A172 (cell line): ENCODE results near the gene NPIPB6. TPM values are rescaled to one million over a fixed set of nuclear protein-coding genes. Genes with fewer than 3 reads are reported as not detected.
"Not testable (repeated sequence)": the region's sequence is repeated elsewhere in the genome, so short reads cannot be mapped to it uniquely, and the experiment has no call there.

Experiments used
- DNase-seq: peaks from one replicate; pipeline ENCODE4 v3.0.0-alpha.2; 2015; ENCODE audit warnings: low spot score
- total RNA-seq: library from RNA; depleted of rRNA; stranded (reverse); fragments of >200 nt; shearing (Covaris generic); gene quantifications from 2 replicates; pipeline ENCODE4 v1.2.3, GENCODE V29; 2014; rRNA removed

NPIPB6 gene
- total RNA-seq = 1.2 TPM in 1 of 2 replicates, not detected in the other

DNA sequence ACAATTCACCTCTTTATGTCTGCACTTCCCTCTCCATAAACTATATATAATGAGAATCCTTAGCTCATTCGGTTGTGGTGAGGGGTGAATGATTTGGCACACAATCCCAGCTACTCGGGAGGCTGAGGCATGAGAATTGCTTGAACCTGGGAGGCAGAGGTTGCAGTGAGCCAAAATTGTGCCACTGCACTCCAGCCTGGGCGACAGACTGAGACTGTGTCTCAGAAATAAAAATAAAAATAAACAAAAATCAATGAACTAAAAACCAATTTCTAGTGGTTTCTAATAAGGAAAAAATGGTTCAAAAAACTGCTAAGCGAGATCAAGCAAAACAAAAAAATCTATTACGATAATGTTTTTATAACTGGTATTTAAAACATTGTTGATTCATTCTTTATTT is at the start of gene NPIPB6:
TSS of gene NPIPB6 (minus strand) at position 101 of the 400 bp plus-strand sequence. CDS start 686 bp downstream, outside the sequence.
- not testable (repeated sequence) for DNase-seq

DNA sequence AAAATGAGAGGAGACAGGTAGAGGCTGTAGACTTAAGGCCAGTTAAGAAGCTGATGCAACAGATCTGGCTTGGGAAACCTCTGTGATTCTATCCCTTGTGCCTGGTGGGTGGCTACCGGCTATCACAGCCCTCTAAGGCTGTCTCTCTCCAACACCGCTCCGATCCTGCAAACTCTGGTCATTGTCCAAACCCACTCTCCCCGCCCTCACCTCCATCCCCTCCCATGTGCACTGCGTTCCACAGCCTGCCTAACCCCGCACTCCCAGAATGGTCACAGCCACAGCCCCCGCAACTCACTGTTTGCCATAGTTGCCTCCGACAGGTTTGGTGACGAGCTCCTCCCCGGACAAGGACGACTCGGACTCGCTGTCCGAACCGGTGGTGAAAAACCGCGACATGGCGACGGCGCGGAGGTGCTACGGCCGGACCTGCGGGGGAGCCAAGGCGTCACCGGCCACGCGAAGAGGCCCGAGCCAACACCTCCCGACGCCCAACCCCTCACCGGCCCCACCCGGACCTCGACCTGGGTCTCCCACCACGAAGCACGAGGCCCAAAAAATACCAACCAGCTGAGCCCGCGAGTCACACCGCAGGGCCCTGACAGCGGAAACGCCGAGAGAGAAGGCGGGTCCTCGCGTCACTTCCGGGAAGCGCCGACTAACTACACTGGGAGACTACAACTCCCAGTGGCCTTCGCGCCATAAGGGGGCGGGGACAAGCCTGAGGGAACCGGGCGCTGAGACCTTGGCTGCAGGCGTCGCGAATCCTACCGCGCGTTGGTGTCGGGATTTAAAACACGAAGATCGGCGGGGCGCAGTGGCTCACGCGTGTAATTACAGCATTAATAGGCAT is 40.1 kb upstream of the NPIPB6 start, which contains the start of gene EIF3CL:
TSS of gene EIF3CL (minus strand) at position 622 of the 853 bp plus-strand sequence. CDS start at position 399, 223 bp downstream.
- DNase-seq = not testable (repeated sequence)

DNA sequence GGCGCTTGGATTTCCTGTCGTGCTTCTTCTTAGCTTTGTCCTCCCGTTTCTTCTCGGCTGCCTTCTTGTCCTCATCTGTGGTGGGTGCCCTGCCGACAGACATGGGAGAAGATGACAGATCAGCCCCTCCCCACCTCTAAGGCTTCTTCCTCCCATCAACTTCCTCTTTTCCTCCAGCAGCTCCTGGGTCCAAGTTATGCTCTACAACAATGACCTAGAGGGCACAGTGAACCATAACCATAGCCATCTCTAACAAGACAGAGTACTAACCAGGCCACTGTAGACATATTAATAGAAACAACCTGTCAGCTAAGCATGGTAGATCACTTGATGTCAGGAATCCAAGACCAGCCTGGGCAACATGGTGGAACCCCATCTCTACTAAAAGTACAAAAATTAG is 28.7 kb upstream of the NPIPB6 start:
- not testable (repeated sequence) for DNase-seq

DNA sequence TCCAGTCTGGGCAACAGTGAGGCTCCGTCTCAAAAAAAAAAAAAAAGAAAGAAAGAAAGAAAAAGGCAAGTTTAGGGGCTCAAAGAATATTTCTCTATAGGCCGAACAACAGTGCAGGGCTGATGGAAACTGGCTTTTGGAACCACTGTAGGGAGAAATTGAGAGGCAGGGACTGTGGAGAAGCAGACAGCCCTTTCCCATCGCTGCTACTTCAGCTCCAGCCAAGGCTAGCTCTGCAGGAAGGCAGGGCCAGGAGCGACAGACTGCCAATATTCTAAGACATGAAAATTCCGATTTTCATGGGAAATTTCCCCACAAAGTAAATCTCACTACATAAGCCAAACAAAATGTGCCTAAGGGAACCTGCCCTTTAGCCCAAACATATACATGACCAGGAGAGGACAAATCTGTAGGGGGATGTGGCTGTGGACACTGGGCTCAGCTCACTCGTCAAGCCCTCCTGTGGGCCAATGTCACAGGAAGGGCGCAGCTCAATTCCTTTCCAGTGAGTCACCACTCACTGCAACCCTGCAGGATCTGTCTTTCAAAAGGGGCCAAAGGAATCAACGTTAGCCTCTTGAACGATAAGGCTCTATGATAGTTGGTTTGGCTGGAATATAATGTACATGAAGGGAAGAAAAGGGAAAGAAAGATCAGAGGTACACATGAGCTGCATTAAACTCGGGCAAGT is 19.0 kb upstream of the NPIPB6 start:
- DNase-seq = not testable (repeated sequence)

DNA sequence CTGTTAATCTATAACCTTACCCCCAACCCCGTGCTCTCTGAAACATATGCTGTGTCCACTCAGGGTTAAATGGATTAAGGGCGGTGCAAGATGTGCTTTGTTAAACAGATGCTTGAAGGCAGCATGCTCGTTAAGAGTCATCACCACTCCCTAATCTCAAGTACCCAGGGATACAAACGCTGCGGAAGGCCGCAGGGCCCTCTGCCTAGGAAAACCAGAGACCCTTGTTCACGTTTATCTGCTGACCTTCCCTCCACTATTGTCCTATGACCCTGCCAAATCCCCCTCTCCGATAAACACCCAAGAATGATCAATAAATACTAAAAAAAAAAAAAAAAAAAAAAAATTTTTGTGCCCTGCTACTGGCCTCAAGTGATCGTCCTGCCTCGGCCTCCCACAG is 14.5 kb upstream of the NPIPB6 start:
- not testable (repeated sequence) for DNase-seq

DNA sequence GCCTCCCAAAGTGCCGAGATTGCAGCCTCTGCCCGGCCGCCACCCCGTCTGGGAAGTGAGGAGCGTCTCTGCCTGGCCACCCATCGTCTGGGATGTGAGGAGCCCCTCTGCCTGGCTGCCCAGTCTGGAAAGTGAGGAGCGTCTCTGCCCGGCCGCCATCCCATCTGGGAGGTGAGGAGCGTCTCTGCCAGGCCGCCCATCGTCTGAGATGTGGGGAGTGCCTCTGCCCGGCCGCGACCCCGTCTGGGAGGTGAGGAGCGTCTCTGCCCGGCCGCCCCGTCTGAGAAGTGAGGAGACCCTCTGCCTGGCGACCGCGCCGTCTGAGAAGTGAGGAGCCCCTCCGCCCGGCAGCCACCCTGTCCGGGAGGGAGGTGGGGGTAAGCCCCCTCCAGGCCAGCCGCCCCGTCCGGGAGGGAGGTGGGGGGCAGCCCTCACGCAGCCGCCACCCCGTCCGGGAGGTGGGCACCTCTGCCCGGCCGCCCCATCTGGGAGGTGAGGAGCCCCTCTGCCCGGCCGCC is 13.9 kb upstream of the NPIPB6 start:
- not testable (repeated sequence) for DNase-seq

DNA sequence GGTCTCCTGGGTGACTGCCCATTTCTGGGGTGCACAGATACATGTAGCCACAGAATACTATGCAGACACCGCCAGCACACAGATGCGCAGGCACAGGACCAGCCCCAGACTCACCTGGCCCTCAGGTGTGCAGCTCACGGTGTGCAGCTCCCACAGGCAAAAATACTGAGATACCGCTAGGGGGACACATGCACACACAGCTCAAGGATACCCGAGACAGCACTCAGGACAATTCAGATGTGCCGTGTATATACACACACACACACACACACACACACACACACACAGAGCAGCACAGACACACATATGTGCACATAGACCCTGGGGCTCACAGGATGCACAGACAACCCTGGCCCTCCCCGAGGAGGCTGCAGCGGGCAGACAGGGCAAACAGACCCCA is 11.8 kb upstream of the NPIPB6 start:
- not testable (repeated sequence) for DNase-seq

DNA sequence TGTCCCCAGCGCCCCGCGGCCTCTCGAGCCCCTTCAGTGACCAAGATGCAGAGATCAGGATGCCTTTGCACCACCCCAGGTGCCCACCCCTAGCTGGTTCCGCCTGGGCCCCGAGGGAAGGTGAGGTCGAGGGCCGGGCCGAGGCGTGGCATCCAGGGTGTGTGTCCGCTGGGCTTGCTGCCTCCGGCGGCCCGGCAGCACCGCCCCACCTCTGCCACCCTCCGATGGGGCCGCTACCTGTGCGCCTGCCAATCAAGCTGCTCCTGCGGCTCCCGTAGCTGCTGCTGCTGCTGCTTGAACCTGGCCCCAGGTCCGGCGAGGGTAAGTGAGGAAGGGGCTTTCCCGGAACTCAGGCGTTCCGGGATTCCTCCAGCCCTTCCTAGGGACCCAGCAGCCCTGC is 11.0 kb upstream of the NPIPB6 start:
- DNase-seq = not testable (repeated sequence)

DNA sequence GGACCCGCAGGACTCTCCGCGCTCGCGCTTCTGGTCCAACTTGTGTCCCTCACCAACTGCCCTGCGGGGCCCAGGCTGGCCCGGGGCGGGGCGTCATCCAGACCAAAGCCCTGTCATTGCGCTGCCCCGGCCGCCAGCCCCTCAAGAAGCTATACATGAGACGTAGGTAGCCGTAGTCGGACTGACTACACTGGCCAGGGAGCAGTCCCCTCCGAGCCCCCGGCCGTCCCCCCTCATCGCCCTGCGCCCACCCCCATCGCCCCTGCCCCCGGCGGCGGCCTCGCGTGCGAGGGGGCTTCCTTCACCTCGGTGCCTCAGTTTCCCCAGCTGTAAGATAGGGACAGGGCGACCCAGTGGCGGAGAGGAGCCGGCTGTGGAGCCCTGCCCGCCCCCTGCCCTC is 4.6 kb upstream of the NPIPB6 start:
- not testable (repeated sequence) for DNase-seq

DNA sequence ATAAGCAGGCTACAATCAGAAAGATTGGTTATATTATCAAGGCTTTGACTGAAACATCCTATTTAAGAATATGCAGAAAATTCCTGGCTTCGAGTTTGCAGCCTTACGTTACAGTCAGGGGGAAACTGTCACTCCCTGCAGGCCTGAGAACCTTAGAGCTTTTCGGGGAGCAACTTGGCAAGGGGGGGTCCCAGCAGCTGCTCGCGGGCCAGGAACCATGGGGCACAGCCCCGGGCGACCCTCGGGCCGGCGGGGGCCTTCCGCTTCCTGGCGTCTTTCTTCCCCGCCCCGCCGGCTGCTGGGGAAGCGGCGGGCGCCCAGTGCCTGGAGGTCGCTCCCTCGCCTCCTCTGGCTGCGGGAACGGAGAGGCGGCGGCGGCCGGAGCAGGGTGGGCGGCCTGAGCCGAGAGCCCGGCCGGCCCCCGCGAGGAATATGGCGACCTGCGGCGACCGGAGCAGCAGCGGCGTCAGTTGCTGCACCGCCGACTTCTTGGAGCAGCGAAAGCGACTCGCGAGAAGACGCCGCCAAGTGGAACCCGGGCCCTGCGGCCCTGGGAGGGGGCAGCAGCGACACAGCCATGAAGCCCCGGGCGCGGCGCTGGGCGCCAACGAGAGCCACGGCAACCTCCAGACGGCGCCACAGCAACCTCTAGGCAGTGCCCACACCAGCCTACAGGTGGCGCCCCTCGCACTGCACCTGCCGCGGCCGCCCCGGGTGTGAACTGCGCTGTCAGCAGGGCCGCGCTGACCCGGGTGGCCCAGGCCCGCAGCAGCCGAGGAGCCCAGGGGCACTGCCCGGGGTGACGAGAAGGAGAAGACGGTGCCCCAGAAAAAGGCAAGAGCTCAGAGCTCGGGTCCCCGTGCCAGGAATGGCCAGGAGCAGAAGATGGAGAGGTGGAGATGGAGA is 1.2 kb upstream of the NPIPB6 start:
- DNase-seq = not testable (repeated sequence)

DNA sequence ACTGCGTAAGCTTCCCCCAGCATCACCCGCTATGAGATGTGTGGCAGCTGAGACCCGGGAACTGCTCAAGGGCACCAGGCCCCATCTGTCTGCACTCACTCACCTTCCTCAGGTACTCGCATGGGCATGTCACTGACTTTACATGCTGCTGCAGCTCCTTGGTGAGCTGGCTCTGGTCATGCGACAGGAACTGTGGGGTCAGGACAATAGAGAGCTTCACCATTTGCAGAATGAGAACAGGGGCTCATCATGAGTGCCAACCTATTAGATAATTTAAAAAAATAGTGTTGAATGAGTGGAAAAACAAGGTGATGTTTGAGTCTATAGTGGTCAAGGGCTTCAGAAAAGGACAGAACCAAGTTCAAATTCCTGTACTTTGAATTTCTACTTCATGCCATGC is 708 bp downstream of the NPIPB6 start:
- DNase-seq = not testable (repeated sequence)

DNA sequence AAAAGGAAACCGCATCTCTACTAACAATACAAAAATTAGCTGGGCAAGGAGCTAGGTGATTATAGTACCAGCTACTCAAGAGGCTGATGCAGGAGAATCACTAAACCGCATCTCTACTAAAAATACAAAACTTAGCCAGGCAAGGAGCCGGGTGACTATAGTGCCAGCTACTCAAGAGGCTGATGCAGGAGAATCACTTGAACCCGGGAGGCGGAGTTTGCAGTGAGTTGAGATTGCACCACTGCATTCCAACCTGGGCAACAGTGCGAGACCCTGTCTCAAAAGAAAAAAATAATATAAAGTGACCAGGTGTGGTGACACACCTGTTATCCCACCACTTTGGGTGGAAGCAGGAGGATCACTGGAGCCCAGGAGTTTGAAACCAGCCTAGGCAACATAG is 25.1 kb downstream of the NPIPB6 start:
- DNase-seq = not testable (repeated sequence)

DNA sequence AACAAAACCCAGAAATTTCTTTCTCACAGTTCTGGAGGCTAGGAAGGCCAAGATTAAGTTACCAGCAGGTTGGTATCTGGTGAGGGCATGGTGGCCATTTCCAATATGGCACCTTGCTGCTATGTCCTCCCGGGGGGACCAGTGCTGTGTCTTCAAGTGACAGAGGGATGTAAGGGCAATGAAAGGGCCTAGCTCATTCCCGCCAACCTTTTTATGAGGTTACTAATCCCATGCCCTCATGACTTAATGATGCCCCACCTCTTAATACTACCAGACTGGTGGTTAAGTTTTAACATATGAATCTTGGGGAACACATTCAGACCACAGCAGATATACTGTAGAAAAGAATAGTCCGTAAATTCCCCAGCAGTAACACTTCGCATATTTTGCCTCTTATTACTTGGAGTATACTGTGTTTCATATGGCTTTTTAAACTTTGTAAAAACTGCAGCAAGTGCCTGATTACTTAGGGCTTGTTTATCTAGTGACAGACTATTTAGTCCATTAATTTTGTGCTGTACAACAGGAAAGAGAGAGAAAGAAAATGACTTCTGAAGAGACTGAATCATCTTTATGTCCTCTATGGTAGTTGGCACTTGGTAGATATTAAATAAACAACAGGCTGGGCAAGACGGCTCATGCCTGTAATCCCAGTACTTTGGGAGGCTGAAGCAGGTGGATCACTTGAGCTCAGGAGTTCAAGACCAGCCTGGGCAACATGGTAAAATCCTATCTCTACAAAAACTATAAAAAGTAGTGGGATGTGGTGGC is 26.2 kb downstream of the NPIPB6 start:
- peak; percentile 62 for DNase-seq

DNA sequence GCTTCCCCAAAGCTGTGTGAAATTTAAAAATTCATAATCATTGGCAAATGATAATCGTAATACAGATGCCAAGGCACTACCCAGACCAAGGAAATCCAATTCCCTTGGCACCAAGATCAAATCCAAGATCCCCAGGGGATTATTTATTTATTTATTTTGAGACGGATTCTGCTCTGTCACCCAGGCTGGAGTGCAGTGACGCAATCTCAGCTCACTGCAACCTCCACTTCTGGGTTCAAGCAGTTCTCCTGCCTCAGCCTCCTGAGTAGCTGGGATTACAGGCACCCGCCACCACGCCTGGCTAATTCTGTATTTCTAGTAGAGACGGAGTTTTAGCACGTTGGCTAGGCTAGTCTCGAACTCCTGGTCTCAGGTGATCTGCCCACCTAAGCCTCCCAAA is 27.6 kb downstream of the NPIPB6 start:
- not testable (repeated sequence) for DNase-seq

DNA sequence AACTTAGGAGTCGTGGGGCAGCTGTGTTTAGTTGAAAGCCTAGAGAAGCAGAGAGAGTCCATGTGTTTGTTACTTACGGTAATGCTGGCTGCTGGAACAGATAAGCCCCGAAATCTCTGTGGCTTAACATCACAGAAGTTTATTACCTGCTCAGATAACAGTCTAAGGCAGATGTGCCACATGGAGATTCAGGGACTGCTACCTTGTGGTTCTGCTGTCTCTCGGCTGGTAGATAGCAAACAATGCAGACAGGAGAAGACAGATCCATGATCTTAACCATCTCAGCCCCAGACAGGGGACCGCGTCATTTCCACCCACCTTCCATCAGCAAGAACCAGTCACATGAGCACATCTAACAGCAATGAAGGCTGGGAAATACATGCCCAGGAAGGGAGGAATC is 30.7 kb downstream of the NPIPB6 start:
- DNase-seq = not testable (repeated sequence)

DNA sequence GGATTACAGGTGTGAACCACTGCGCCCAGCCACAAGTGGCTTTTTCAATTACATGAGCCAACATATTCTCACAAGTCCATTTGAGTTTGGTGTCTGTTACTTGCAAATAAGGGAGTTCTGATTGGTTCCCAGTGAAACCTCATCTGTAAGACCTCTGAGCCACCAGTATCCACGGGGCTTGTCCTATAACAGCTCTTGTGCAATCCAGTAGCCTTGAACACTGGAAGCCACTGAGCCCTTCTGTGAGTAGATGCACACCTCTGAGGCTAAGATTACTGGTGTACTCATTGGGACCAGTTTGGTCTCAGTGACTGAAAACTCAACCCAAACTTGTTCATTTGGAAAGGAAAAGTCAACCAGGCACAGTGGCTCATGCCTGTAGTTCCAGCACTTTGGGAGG is 32.3 kb downstream of the NPIPB6 start:
- not testable (repeated sequence) for DNase-seq

DNA sequence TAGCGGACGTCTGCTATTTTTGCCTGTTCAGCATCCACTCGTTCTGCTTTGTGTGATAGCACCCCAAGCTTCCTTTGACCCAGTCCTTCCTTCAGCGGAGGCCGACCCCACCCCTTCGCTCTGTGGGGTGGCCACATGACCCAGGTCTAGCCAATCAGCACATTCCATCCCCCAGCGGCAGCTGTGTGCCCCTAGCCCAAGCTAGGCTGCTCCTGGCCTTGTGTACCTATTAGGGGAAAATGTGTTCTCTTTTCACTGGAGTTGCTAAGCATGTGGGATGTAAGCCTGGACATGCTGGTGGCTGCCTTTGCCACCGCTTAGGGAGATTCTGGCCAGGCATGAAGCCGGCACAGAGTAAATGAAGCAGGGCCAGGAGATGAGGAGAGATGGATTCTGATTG is 33.1 kb downstream of the NPIPB6 start:
- DNase-seq = not testable (repeated sequence)

DNA sequence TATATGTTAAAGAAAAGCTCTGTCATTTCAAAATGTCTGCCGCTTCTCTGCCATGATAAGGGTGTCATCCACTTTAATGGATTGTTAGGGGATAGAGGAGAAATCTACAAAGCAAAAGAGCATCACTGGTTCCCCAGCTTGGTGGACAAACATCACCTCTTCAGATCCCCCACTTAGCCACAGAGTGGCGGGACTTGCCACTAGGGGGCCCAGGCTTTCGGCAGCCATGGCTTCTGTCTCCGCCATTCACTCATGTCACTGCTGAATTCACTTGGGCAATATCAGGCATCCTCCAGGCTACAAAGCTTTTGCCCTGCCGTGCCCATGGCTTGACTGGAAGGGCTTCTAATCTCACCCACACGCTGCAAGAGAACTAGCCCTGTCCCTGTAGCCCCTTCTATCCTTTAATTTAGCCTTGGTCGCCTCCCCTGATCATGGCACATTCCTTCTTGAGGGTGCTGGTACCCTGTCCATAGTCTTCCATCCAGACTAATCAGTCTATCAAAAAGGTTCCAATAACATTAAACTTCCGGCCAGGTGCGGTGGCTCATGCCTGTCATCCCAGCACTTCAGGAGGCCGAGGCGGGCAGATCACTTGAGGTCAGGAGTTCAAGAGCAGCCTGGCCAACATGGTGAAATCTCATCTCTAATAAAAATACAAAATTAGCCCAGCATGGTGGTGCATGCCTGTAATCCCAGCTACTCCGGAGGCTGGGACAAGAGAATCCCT is 36.3 kb downstream of the NPIPB6 start:
- DNase-seq = peak; percentile 50

DNA sequence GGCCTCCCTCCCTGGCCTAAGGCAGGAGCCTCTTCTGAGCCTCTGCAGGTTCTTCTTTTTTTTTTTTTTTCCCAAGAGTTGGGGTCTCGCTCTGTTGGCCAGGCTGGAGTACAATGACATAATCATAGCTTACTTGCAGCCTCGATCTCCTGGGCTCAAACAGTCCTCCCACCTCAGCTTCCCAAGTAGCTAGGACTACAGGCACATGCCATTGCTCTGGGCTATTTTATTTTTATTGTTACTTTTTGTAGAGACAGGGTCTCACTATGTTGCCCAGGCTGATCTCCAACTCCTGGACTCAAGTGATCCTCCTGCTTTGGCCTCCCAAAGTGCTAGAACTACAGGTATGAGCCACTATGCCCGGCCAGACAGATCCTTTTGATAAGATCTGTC is 38.4 kb downstream of the NPIPB6 start:
- no peak for DNase-seq
